WERI-Rb-1 (cell line): Measurements from ENCODE around the gene EHD1.

Experiments
- DNase-seq: peaks from one replicate; pipeline ENCODE4 v3.0.0-alpha.2; 2020
- H3K27ac ChIP-seq: fragments of 250-450 bp; sonication (Bioruptor Pico); 2 replicates; pipeline ENCODE4 v1.5.1; 2020; ENCODE audit warnings: mild to moderate bottlenecking, moderate library complexity
- H3K27me3 ChIP-seq: fragments of 250-450 bp; sonication (Bioruptor Pico); 2 replicates; pipeline ENCODE4 v1.5.1; 2021; ENCODE audit warnings: mild to moderate bottlenecking, low read depth, moderate library complexity; ENCODE audit not compliant: insufficient read depth, severe bottlenecking
- H3K36me3 ChIP-seq: fragments of 250-450 bp; sonication (Bioruptor Pico); 2 replicates; pipeline ENCODE4 v1.5.1; 2020; ENCODE audit warnings: mild to moderate bottlenecking, moderate library complexity
- H3K4me3 ChIP-seq: 2 replicates; pipeline ENCODE4 v1.5.1; 2011; ENCODE audit warnings: low read depth, mild to moderate bottlenecking, control low read depth, low read length
- H3K9me3 ChIP-seq: fragments of 250-450 bp; sonication (Bioruptor Pico); 2 replicates; pipeline ENCODE4 v1.5.1; 2021; ENCODE audit warnings: mild to moderate bottlenecking, moderate library complexity; ENCODE audit not compliant: severe bottlenecking
- CTCF ChIP-seq: IDR thresholded peaks from 2 replicates; pipeline ENCODE4 v1.5.1; 2011; ENCODE audit warnings: low read depth, mild to moderate bottlenecking, control low read depth, inconsistent platforms, low read length

The EHD1 gene

GRCh38 chr11:64841592-64842365, 36.6 kb downstream of the EHD1 start:
- H3K27me3 ChIP-seq: no peaks in the 10 kb centered on the region
- no peak overlapping the region for H3K4me3 ChIP-seq
- TF ChIP-seq CTCF: no peak
- no peaks in the 10 kb centered on the region for H3K9me3 ChIP-seq
- H3K36me3 ChIP-seq: peaks cover 20% of the 10 kb centered on the region
- peak overlapping the region; percentile 78 for H3K27ac ChIP-seq
- no peak for DNase-seq

- Histone ChIP-seq H3K9me3 (no peaks in the 10 kb centered on the region), H3K36me3 (peaks cover 28% of the 10 kb centered on the region), H3K4me3 (no peak overlapping the region), H3K27ac (no peak overlapping the region), H3K27me3 (no peaks in the 10 kb centered on the region)
- no peak for TF ChIP-seq CTCF
- DNase-seq: no peak
These were observed 38.3 kb downstream of the EHD1 start for GRCh38 chr11:64839887-64840782.

GRCh38 chr11:64839335-64839734, 39.1 kb downstream of the EHD1 start:
- no peaks in the 10 kb centered on the region for H3K9me3 ChIP-seq
- DNase-seq: no peak
- peaks cover 33% of the 10 kb centered on the region for H3K36me3 ChIP-seq
- H3K27ac ChIP-seq: no peak overlapping the region
- H3K27me3 ChIP-seq: no peaks in the 10 kb centered on the region
- no peak overlapping the region for H3K4me3 ChIP-seq
- no peak for TF ChIP-seq CTCF

GRCh38 chr11:64838600-64839334, 39.7 kb downstream of the EHD1 start:
- TF ChIP-seq CTCF: no peak
- H3K9me3 ChIP-seq: no peaks in the 10 kb centered on the region
- H3K4me3 ChIP-seq: no peak overlapping the region
- peaks cover 35% of the 10 kb centered on the region for H3K36me3 ChIP-seq
- no peak for DNase-seq
- H3K27me3 ChIP-seq: no peaks in the 10 kb centered on the region
- no peak overlapping the region for H3K27ac ChIP-seq

GRCh38 chr11:64837887-64838351, 40.5 kb downstream of the EHD1 start:
- Histone ChIP-seq H3K36me3 (peaks cover 40% of the 10 kb centered on the region), H3K27ac (no peak overlapping the region), H3K9me3 (no peaks in the 10 kb centered on the region), H3K4me3 (no peak overlapping the region), H3K27me3 (no peaks in the 10 kb centered on the region)
- no peak for TF ChIP-seq CTCF
- no peak for DNase-seq
